H1 (cell line): ENCODE data around the gene SLC26A4.

ENCODE experiments used
- CTCF ChIP-seq, 3 experiments: IDR thresholded peaks; 1 replicate in 2 of 3; 2 replicates in 1 of 3; pipeline versions ENCODE4 v1.5.1 to v1.6.1; 2011; ENCODE audit warnings: low read length in 3 of 3, mild to moderate bottlenecking in 3 of 3, inconsistent platforms in 2 of 3, low read depth in 1 of 3, moderate library complexity in 1 of 3; ENCODE audit not compliant: insufficient read depth in 1 of 3; ENCODE audit errors: control extremely low read depth in 1 of 3
- EGR1 ChIP-seq: IDR thresholded peaks from 2 replicates; pipeline ENCODE4 v1.6.1; 2011; ENCODE audit warnings: low read depth, low read length, borderline replicate concordance
- HDAC6 ChIP-seq: IDR thresholded peaks from one replicate; pipeline ENCODE4 v1.7.1; 2012; ENCODE audit warnings: low read depth, mild to moderate bottlenecking, inconsistent platforms, low read length, moderate library complexity
- JUND ChIP-seq: IDR thresholded peaks from 2 replicates; pipeline ENCODE4 v1.6.1; 2011; ENCODE audit warnings: mild to moderate bottlenecking, improper control_type of control experiment, low read length
- NRF1 ChIP-seq: IDR thresholded peaks from 2 replicates; pipeline ENCODE4 v1.6.1; 2011; ENCODE audit warnings: mild to moderate bottlenecking, low read depth, low read length, improper control_type of control experiment

- TF ChIP-seq CTCF (IDR thresholded peaks at IDR 0.05; ENCODE audit: control extremely low read depth in 1 of 3, insufficient read depth in 1 of 3, low read depth in 1 of 3, low read length in 3 of 3) = no peak
- TF ChIP-seq JUND = no peak
- TF ChIP-seq HDAC6 = no peak
- no peak for TF ChIP-seq NRF1
- TF ChIP-seq EGR1 = no peak
These were observed 94.0 kb downstream of the SLC26A4 start for GRCh38 chr7:107754642-107755041.
